ENCODE results near the gene MGAT1.
"Not testable (repeated sequence)": the region's sequence is repeated elsewhere in the genome, so short reads cannot be mapped to it uniquely, and the experiment has no call there.

MGAT1 gene

DNA sequence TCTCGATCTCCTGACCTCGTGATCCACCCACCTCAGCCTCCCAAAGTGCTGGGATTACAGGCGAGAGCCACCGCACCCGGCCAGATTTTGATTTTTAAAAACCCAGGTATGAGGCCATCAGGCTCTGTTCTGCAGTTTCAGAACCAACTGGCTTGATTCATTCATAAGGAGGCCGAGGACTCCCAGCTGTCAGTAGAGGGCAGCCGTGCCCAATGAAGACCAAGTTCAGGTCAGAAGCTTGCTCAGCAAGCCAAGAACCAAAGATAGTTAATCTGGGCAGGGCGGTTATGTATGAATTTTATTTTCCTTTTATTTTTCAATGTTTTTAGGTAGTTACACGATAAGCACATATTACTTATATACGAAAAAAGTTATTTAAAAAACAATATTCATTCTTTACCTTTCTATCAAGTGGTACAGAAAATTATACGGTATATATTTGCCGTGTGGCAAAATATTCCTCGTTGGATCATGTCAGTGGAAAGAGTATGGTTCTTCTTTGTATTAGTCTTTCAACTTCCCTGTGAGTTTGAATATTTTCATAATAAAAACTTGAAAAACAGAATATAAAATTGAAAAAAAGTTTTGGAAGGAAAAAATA, 18.0 kb downstream of the MGAT1 start:
- DNase-seq = peak; percentile 76

DNA sequence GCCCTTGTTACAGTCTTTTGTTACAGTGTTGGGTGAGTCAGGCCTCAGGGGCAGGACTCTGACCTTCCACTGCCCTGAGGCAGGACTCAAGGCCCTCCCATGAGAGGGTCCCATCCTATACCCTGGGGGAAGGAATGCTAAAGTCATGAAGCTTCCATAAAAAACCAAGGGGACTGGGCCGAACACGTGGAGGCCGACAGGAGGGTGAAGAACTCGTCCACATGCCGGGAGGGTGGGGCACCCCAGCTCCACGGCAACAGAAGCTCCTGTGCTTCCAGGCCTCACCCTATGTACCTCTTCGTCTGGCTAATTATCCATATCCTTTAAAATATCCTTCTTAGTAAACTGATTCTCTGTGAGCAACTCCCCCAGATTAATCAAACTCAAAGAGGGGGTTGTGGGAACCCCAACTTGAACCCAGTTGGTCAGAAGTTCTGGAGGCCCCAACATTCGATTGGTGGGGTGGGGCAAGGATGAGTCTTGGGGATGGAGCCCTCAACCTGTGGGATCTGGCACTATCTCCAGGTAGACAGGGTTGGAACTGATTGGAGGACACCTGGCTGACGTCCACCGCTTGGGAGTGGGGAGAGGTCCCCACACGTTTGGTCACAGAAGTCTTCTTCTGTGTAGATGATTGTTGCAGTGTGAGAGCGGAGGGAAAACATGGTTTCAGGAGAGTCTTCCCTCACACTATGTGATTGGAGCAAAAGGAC, 19.1 kb downstream of the MGAT1 start:
- DNase-seq = no peak

DNA sequence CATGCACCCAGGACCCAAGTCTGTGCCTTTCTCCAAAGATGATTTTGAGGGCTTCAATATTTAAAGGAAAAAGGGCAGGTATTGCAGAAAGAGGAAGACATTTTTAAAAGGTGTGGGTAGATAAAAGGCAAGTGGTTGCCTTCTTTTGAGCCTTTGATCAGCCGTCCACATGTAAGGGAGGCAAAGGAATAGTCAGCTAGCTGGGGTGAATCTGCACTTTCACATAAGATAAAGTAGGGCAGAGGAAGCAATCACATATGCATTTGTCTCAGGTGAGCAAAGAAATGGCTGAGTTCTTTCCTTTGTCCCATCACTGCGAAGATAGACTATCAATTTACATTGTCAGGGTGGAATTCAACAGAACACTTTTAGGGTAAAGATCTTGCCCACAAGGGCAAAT, 19.9 kb downstream of the MGAT1 start:
- DNase-seq = no peak

DNA sequence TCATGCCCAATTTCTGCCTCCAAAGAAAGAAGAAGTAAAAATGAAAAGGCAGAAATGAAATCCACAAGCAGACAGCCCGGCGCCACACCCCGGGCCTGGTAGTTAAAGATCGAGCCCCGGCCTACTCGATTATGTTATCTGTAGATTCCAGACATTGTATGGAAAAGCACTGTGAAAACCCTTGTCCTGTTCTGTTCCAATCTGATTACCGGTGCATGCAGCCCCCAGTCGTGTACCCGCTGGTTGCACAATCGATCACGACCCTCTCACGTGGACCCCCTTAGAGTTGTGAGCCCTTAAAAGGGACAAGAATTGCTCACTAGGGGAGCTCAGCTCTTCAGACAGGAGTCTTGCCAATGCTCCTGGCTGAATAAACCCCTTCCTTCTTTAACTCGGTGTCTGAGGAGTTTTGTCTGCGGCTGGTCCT, 20.7 kb downstream of the MGAT1 start:
- not testable (repeated sequence) for DNase-seq

DNA sequence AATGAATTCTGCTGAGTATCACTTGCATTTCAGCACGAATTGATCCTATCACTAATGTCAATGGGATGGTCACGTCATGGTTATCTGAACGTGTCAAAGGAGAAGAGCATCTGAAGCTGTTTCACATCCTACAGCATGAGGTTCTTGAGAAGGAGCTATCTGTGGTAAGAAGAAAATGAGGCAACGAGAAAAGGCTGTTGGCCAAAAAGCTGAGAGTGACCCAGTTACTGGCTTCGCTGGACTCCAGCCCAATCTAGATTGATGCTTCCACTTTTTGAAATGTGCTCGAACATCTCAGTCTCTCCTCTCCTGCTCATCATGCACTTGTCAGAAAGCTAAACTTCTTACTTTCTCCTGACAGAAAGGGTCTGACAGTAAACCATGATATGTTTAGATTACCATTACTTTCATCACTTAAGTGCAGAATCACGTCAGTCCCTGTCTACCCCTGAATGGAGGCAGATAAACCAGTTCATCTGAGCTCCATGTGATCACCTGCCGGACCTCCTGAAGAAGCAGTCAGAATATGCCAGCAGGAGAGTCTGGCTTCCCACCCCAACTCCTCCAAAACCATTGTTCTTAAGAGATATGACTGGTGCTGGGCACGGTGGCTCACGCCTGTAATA, 22.5 kb downstream of the MGAT1 start:
- no peak for DNase-seq

DNA sequence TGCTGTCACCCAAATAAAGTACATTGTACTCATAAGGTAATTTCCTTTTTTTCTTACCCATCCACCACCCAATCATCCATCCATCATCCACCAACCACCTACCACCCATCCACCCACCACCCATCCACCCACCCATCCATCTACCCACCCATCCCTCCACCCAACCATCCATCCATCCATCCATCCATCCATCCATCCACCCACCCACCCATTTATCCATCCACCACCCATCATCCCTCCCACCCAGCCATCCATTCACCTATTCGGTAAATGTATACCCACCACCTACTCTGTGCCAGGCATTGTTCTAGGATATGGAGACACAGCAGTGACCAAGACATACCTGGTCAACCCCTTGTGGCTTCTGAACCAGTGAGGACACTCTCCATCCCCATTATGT, 25.1 kb downstream of the MGAT1 start:
- no peak for DNase-seq

DNA sequence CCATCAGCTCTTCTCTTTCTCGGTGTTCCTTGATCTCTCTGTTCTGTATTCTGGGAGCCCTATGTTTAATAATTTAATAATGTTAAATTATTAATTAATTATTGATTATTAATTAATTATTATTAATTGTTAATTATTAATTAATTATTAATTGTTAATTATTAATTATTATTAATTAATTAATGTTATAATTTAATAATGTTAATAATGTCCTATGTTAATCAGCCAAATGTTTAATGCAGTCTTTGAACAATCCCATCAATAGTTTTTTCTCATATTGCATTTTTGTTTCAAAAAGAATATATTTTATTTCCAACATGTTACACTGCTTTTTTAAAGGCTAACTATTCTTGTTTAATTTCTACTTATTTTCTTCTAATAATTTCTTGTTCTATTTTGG, 26.2 kb downstream of the MGAT1 start:
- no peak for DNase-seq

DNA sequence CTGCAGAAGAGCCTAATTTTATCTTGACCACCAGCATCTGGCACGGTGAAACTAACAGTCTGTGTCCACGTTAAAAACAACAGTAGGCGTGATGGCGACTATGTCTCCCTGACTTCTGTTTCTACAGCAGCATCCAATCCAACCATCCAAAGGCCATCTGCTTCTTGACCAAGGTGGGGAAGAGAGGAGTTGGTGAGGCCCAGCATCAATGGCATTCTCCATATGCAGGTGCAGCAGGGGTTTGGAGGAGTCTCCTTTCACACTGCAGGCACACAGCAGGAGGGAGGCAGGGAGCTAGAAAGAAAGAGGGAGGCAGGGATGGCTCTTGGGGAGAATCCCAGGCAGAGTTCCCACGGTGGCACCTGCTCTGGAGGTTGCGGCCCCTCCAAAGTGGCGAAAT, 27.0 kb downstream of the MGAT1 start:
- no peak for DNase-seq

DNA sequence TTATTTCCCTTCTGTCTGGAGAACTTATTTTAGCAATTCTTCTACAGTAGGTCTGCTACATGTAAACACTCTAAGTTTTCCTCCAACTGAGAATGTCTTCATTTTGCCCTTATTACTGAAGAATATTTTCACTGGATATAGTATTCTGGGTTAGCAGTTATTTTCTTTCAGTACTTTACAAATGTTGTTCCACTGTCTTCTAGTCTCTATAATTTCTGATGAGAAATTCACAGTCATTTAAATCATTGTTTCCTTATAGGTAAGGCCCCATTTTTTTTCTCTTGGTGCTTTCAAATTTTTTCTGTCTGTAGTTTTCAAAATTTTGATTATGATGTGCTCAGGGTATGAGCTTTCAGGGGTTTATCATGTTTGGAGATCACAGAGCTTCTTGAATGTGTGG, 30.8 kb downstream of the MGAT1 start:
- no peak for DNase-seq

DNA sequence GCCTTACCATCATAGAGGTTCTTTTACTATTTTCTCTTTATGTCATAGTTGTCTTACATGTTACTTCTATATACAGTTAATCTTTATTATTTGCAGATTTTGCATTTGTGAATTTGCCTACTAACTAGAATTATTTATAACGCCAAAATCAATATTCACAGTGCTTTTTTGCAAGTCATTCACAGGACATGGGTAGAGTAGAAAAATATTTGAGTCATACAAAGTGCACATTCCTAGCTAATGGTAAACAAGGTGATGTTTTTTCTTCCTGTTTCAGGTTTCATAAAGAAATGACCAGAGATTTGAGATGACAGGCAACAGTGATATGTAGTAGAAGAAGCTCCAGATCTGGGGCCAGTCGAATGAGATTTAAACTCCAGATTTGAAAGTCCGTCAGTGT, 32.8 kb downstream of the MGAT1 start:
- DNase-seq = no peak

DNA sequence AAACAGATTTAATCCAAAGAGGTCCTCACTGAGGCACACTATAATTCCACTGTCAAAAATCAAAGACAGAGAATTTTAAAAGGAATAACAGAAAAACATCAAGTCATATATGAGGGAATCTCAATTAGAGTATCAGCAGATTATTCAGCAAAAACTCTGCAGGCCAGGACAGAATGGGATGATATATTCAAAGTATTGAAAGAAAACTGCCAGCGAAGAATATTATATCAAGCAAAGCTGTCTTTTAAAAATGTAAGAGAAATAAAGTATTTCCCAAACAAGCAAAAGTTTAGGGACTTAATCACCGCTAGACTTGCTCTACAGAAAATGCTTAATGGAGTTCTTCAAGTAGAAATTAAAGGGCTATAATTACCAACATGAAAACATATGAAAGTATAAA, 47.0 kb downstream of the MGAT1 start:
- DNase-seq = no peak

DNA sequence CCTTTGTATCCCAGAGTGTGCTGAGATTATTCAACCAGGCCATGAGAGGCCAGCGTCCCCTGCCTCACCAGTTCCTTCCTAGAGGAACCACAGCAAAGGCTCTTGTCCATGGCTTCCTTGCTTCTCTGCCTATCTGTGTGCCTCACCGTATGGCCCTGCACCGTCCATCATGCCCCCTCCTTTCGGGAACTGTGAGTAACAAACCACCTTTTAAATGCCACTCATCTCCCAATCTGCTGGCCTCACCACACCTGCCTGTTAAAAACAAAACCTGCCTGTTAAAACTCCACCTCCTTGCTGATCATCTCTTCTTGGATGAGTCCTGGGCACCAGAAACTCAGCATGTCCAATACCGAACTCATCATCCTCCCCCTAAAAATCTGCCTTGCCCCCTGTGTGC, 58.4 kb downstream of the MGAT1 start:
- no peak for DNase-seq

DNA sequence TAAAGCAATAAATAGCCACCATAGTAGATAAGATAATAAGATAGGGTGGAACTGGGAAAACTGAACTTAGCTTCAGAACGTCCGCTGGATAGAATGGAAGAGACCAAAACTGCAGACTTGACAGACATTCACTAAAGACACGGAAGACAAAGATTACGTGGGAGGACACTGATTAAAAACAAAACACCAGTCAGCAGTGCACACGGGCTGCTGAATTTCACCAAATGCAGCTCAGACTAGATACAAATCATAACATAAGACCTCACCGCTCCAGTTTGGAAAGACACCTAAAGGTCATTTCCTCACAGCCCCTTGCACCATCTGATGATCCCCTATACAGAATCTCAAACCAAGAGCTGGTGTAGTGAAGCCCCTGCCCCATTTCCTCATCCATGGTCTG, 59.9 kb downstream of the MGAT1 start:
- no peak for DNase-seq

DNA sequence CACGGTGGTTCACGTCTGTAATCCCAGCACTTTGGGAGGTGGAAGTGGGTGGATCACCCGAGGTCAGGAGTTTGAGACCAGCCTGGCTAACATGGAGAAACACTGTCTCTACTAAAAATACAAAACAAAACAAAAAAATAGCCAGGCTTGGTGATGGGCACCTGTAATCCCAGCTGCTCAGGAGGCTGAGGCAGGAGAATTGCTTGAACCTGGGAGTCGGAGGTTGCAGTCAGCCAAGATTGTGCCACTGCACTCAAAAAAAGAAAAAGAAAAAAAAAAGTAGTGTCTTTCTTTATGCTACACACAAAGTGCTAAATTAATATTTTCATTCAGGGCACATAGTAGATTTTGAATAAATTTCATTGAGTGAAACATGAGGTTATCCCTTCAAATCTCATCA, 61.7 kb downstream of the MGAT1 start:
- DNase-seq = not testable (repeated sequence)

DNA sequence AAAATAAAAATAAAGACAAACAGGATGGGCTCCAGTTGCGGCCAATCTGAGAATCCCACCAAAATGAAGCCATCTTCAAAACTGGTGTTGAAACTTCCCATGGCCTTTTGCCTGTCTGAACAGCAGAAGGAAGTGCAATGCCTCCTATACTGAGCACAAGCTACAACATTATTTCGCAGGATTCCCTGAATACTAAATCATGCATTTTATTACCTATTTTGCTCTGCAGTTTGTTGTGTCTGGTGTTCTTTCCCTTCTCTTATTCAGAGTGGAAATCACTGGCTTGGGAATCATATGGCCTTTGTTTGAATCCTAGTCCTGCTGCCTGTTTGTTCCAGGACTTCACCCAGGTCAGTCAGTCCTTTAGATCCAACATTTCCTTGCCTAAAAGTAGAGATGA, 62.6 kb downstream of the MGAT1 start, which contains the start of gene OR2Y1:
TSS of gene OR2Y1 (minus strand) at position 101 of the 400 bp plus-strand sequence. CDS start at position 101, 0 bp downstream.
- DNase-seq = no peak

DNA sequence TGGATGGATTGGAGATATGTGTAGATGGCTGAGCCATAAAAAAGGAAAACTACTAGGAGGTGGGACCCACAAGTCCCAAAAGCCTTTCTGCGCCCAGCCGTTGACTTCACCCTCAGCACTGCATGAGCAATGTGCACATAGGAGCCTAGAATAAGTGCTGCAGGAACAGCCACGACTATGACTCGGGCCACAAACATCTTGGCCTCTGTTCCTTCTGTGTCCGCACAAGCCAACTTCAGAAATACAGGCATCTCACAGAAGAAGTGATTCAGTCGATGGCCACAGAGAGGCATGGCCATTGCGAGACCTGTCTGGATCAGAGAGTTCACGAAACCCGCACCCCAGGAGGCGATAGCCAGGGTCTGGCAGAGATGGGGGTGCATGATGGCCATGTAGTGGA, 63.3 kb downstream of the MGAT1 start:
- no peak for DNase-seq

DNA sequence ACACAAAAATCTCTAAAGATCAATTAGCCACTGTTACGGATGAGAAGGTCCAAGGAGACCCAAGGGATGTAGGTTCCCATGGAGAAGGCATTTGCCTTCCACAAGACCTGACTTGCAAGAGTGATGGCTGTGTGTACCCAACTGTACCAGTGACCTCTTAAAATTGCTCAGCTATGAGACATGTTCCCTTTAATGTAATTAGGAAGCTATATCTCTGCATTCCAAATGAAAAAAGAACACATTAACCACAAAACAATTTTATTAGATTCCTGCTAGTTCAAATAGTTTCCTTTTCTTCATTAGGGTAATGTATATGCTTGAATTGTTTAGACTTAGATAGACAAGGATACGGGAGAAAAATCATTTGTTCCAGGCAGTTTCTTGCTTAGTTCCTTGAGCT, 66.1 kb downstream of the MGAT1 start:
- no peak for DNase-seq
